Stimulated activated CD4-positive, alpha-beta T cell treated with anti-CD3 and anti-CD28 coated beads, Interleukin-12 subunit alpha, Interleukin-12 subunit beta, amount 100 ng/mL, for 4 hours (primary cell): Measurements from ENCODE around the gene ASB1.
"Not testable (repeated sequence)": the region's sequence is repeated elsewhere in the genome, so short reads cannot be mapped to it uniquely, and the experiment has no call there.

Experiments
- DNase-seq: peaks from one replicate; pipeline ENCODE4 v3.0.0-alpha.2; 2020

Gene ASB1

GRCh38 chr2:238404406-238405216, 22.1 kb upstream of the ASB1 start:
- no peak for DNase-seq

- not testable (repeated sequence) for DNase-seq
Observed at GRCh38 chr2:238405217-238405555, 21.5 kb upstream of the ASB1 start.

- no peak for DNase-seq
Observed at GRCh38 chr2:238406221-238406997, 20.3 kb upstream of the ASB1 start.

GRCh38 chr2:238406998-238407285, 19.8 kb upstream of the ASB1 start:
- DNase-seq, result no peak

- DNase-seq, result no peak
Observed at GRCh38 chr2:238407566-238407965, 19.2 kb upstream of the ASB1 start.

GRCh38 chr2:238408615-238409340, 17.9 kb upstream of the ASB1 start:
- DNase-seq, result no peak

- DNase-seq, result no peak
Observed at GRCh38 chr2:238409341-238410199, 17.2 kb upstream of the ASB1 start.

- no peak for DNase-seq
Observed at GRCh38 chr2:238412067-238412767, 14.5 kb upstream of the ASB1 start.

GRCh38 chr2:238413368-238413767, 13.4 kb upstream of the ASB1 start:
- no peak for DNase-seq

GRCh38 chr2:238415036-238415764, 11.5 kb upstream of the ASB1 start:
- DNase-seq, result no peak

- DNase-seq, result no peak
Observed at GRCh38 chr2:238415893-238416292, 10.8 kb upstream of the ASB1 start.

- no peak for DNase-seq
Observed at GRCh38 chr2:238418196-238418998, 8.3 kb upstream of the ASB1 start.

- DNase-seq, result no peak
Observed at GRCh38 chr2:238418999-238419546, 7.7 kb upstream of the ASB1 start.

- DNase-seq, result no peak
Observed at GRCh38 chr2:238420442-238420841, 6.3 kb upstream of the ASB1 start.

- no peak for DNase-seq
Observed at GRCh38 chr2:238420878-238421694, 5.6 kb upstream of the ASB1 start.

GRCh38 chr2:238421695-238422035, 5.1 kb upstream of the ASB1 start:
- no peak for DNase-seq

- no peak for DNase-seq
Observed at GRCh38 chr2:238422285-238422684, 4.4 kb upstream of the ASB1 start.

- DNase-seq, result no peak
Observed at GRCh38 chr2:238422940-238423339, 3.8 kb upstream of the ASB1 start.

- no peak for DNase-seq
Observed at GRCh38 chr2:238423561-238424312, 3.0 kb upstream of the ASB1 start.
